ENCODE measurements around the gene ROBO1.

ROBO1 gene

DNA sequence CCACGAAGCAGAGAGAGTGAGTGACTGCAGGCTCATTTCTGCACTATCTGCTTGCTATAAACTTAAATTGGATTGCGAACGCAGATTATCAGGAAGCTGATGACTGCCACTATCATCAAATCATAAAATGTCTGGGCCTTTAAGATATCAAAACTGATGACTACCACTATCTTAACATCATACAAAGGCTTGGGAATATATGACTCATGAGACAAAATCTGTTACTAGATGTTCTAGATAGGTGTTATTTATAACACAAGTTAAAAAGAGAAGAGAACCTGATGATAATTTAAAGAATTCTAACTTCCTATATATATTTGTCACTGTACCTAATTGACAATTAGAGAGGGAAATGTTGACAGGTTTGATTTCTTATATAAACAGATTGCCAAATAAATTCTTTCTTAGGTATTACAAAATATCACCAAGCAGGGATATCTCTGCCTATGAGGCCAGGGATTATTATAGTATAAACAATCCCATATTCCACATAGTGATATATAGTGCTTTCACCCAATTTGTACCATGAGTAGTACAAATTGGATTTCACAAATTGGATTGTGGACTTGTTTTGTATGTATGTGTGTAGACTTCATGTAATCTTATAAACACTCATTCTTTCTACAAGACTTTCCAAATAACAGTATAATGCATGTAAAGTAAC is 1157.2 kb downstream of the ROBO1 start:
- no peak for DNase-seq

- DNase-seq, result no peak
These were observed 1161.0 kb downstream of the ROBO1 start for GRCh38 chr3:78606756-78607155.

- DNase-seq, result no peak
These were observed 1162.6 kb downstream of the ROBO1 start for GRCh38 chr3:78605178-78605577.

GRCh38 chr3:78604341-78604740 is 1163.5 kb downstream of the ROBO1 start:
- DNase-seq, result peak; percentile 59

GRCh38 chr3:78601249-78601648 is 1166.5 kb downstream of the ROBO1 start:
- DNase-seq, result no peak

GRCh38 chr3:78589778-78590177 is 1178.0 kb downstream of the ROBO1 start:
- no peak for DNase-seq

DNA sequence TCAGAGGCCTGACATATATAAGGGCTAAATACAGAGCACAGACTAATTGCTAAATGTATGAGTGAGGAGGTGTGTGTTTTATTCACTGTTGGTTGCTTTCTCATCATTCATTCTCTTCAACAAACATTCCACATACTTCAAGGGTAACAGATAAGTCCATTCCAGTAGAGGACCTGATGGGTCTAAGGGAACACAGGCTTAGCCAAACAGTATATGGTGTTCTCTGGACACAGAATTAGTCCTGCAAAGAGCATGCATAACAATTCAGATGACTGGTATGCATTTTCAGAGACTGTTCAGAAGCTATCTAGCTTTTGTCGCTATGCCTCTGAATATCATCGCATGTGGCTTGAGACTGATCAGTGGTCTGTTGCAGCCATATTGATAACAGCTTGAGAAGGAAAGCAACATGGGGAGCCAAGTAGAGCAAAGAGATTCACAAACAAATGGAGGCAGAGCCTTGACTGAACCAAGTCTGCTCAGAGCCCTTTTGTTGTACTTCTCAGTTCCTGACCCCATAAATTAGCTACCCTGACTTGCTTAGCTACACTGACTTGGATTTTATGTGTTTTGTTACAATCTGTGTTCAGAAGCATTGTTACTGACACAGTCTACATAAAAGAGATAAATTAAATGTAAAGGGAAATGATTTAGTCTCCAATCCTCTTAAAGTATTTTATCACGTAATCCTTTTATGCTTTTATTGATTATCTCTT is 1178.7 kb downstream of the ROBO1 start:
- no peak for DNase-seq

DNA sequence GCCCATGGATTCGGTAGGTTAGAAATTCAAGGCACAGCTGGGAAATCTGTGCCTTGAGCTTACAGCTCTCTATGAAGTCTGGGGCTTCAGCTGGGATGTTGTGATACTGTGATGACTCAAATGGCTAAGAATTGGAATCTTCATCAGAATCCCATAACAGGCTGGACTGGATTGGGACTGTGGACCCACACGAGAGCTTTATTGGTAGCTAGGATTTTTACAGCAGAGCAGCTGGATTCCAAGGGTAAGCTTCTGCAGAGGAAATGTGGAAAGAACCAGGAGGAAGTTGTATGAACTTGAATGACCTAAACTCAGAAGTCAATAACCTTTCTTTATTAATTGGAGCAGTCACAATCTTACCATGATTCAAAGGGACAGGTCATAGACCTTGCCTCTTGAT is 1187.1 kb downstream of the ROBO1 start:
- DNase-seq, result peak; percentile 67

GRCh38 chr3:78571486-78571885 is 1196.3 kb downstream of the ROBO1 start:
- DNase-seq, result no peak

DNA sequence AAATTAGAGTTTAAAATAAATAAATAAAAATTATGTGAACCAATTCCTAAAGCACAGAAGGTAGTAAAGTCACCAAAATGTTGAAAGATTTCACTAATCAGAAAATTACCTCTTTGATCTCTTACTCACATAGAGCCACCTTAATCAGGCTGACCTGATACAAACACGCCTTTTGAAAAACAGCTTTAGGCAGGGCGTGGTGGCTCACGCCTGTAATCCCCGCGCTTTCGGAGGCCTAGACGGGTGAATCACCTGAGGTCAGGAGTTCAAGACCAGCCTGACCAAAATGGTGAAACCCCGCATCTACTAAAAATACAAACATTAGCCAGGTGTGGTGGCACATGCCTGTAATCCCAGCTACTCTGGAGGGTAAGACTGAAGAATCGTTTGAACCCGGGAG is 1197.3 kb downstream of the ROBO1 start:
- no peak for DNase-seq

- DNase-seq, result no peak
These were observed 1198.0 kb downstream of the ROBO1 start for GRCh38 chr3:78569804-78570203.

- no peak for DNase-seq
These were observed 1202.1 kb downstream of the ROBO1 start for GRCh38 chr3:78565712-78566111.

- no peak for DNase-seq
These were observed 1205.5 kb downstream of the ROBO1 start for GRCh38 chr3:78562328-78562727.

Measured in fibroblast of skin of scalp (primary cell).